ENCODE data around the gene RILPL1.
"Not testable (repeated sequence)": the region's sequence is repeated elsewhere in the genome, so short reads cannot be mapped to it uniquely, and the experiment has no call there.

RILPL1 gene

GRCh38 chr12:123483602-123484248 lies 49.8 kb downstream of the RILPL1 start:
- no peak overlapping the region for H3K4me3 ChIP-seq (ENCODE audit: low read depth, low read length)
- H3K27me3 ChIP-seq = no peaks in the 10 kb centered on the region
- no peaks in the 10 kb centered on the region for H3K9me3 ChIP-seq
- no peak for DNase-seq
- no peaks in the 10 kb centered on the region for H3K36me3 ChIP-seq
- no peaks in the 10 kb centered on the region for H3K4me1 ChIP-seq
- no peak for TF ChIP-seq CTCF (IDR thresholded peaks at IDR 0.05; ENCODE audit: low read depth, low read length)

- no peaks in the 10 kb centered on the region for H3K27me3 ChIP-seq
- no peaks in the 10 kb centered on the region for H3K36me3 ChIP-seq
- H3K4me3 ChIP-seq (ENCODE audit: low read depth, low read length) = no peak overlapping the region
- H3K4me1 ChIP-seq = no peaks in the 10 kb centered on the region
- H3K9me3 ChIP-seq = no peaks in the 10 kb centered on the region
- no peak for DNase-seq
- TF ChIP-seq CTCF (IDR thresholded peaks at IDR 0.05; ENCODE audit: low read depth, low read length) = no peak
These were observed 50.6 kb downstream of the RILPL1 start for GRCh38 chr12:123482876-123483275.

GRCh38 chr12:123481251-123481650 lies 52.3 kb downstream of the RILPL1 start:
- H3K9me3 ChIP-seq; H3K36me3 ChIP-seq; H3K4me1 ChIP-seq; DNase-seq; H3K4me3 ChIP-seq (ENCODE audit: low read depth, low read length); H3K27me3 ChIP-seq: not testable (repeated sequence)

GRCh38 chr12:123479442-123480180 lies 53.9 kb downstream of the RILPL1 start:
- Histone ChIP-seq H3K9me3 (no peaks in the 10 kb centered on the region), H3K36me3 (no peaks in the 10 kb centered on the region), H3K4me3 (ENCODE audit: low read depth, low read length) (no peak overlapping the region), H3K4me1 (no peaks in the 10 kb centered on the region), H3K27me3 (no peaks in the 10 kb centered on the region)
- no peak for DNase-seq
- no peak for TF ChIP-seq CTCF (IDR thresholded peaks at IDR 0.05; ENCODE audit: low read depth, low read length)

GRCh38 chr12:123478762-123479161 lies 54.8 kb downstream of the RILPL1 start:
- Histone ChIP-seq H3K4me3 (ENCODE audit: low read depth, low read length) (no peak overlapping the region), H3K4me1 (no peaks in the 10 kb centered on the region), H3K9me3 (no peaks in the 10 kb centered on the region), H3K27me3 (no peaks in the 10 kb centered on the region), H3K36me3 (no peaks in the 10 kb centered on the region)
- no peak for TF ChIP-seq CTCF (IDR thresholded peaks at IDR 0.05; ENCODE audit: low read depth, low read length)
- no peak for DNase-seq

GRCh38 chr12:123478069-123478468 lies 55.5 kb downstream of the RILPL1 start:
- H3K36me3 ChIP-seq = peaks cover under 1% of the 10 kb centered on the region; the same call in 1 of the 2 replicates
- H3K4me1 ChIP-seq = no peaks in the 10 kb centered on the region
- H3K4me3 ChIP-seq (ENCODE audit: low read depth, low read length) = no peak overlapping the region
- H3K9me3 ChIP-seq = no peaks in the 10 kb centered on the region
- TF ChIP-seq CTCF (IDR thresholded peaks at IDR 0.05; ENCODE audit: low read depth, low read length) = no peak
- no peak for DNase-seq
- H3K27me3 ChIP-seq = no peaks in the 10 kb centered on the region
